Neural cell (in vitro differentiated cells): ENCODE data around the gene PRELID2.

ENCODE experiments used
- CTCF ChIP-seq: fragments of 450-650 bp; IDR thresholded peaks from 2 replicates; pipeline ENCODE4 v1.5.1; 2014; ENCODE audit warnings: antibody characterized with exemption, mild to moderate bottlenecking, moderate library complexity; ENCODE audit not compliant: poor library complexity, severe bottlenecking
- SMC3 ChIP-seq: fragments of 450-650 bp; conservative IDR thresholded peaks from 2 replicates; pipeline ENCODE4 v1.6.1; 2014; ENCODE audit warnings: antibody characterized with exemption, mild to moderate bottlenecking, moderate library complexity; ENCODE audit not compliant: poor library complexity

- no peak for TF ChIP-seq SMC3
- no peak for TF ChIP-seq CTCF
These were observed 21.2 kb upstream of the PRELID2 start for GRCh38 chr5:145856285-145856818.
